SK-N-SH (cell line): ENCODE data around the gene MYO1B. TPM values are rescaled to one million over a fixed set of nuclear protein-coding genes. Genes with fewer than 3 reads are reported as not detected.

Experiments used
- CTCF ChIA-PET: fragments of 300-600, 350-600 bp; formaldehyde crosslinking; extraction: SDS; loops from one replicate; lab custom pipeline; 2021; lab: Yijun Ruan, JAX
- POLR2A ChIA-PET: fragments of 350-600 bp; sonication (Branson Sonifier 250); formaldehyde crosslinking; extraction: SDS; loops from one replicate; lab custom pipeline; 2020; ENCODE audit warnings: antibody characterized with exemption, inconsistent platforms; lab: Yijun Ruan, JAX
- DNase-seq: peaks from one replicate; pipeline ENCODE4 v3.0.0; 2012
- H2AFZ ChIP-seq: fragments of 200-600 bp; sonication (generic); 2 replicates; pipeline ENCODE4 v1.8.1; 2016; ENCODE audit warnings: antibody characterized with exemption, mild to moderate bottlenecking, low read depth
- H3F3A ChIP-seq: fragments of 200-600 bp; sonication (generic); replicated peaks from 2 replicates; pipeline ENCODE3; 2016; ENCODE audit warnings: antibody characterized with exemption, mild to moderate bottlenecking; ENCODE audit not compliant: insufficient read depth
- H3K27ac ChIP-seq, 2 experiments: fragments of 200-500 bp in 1 of 2; fragments of 200-600 bp in 1 of 2; sonication (Bioruptor generic) in 1 of 2; sonication (generic), shearing (Covaris generic) in 1 of 2; 2 replicates each; pipeline versions ENCODE4 v1.5.1 to v1.6.1; 2014 to 2016; ENCODE audit warnings: low read depth in 2 of 2, inconsistent platforms in 1 of 2, low read length in 1 of 2, mild to moderate bottlenecking in 1 of 2, mixed read lengths in 1 of 2
- H3K27me3 ChIP-seq: fragments of 200-600 bp; sonication (generic), shearing (Covaris generic); 2 replicates; pipeline ENCODE4 v1.6.1; 2016; ENCODE audit warnings: mixed run types; ENCODE audit not compliant: insufficient read depth
- H3K36me3 ChIP-seq, 2 experiments: fragments of 200-500 bp in 1 of 2; fragments of 200-600 bp in 1 of 2; sonication (Bioruptor generic) in 1 of 2; sonication (generic) in 1 of 2; replicated peaks in 1 of 2; 2 replicates each; pipeline versions ENCODE3 to v1.5.1; 2014 to 2016; ENCODE audit warnings: low read length in 1 of 2, mild to moderate bottlenecking in 1 of 2; ENCODE audit not compliant: insufficient read depth in 2 of 2, control insufficient read depth in 1 of 2
- H3K4me1 ChIP-seq, 2 experiments: fragments of 200-500 bp in 1 of 2; fragments of 200-600 bp in 1 of 2; sonication (Bioruptor generic) in 1 of 2; sonication (generic), shearing (Covaris generic) in 1 of 2; 2 replicates each; pipeline versions ENCODE4 v1.5.1 to v1.6.1; 2014 to 2016; ENCODE audit warnings: low read depth in 1 of 2, low read length in 1 of 2, mixed run types in 1 of 2; ENCODE audit not compliant: insufficient read depth in 2 of 2, control insufficient read depth in 1 of 2
- H3K4me2 ChIP-seq: fragments of 200-600 bp; sonication (generic), shearing (Covaris generic); 2 replicates; pipeline ENCODE4 v1.6.1; 2017; ENCODE audit warnings: mixed run types
- H3K4me3 ChIP-seq, 2 experiments: fragments of 200-500 bp in 1 of 2; fragments of 200-600 bp in 1 of 2; sonication (Bioruptor generic) in 1 of 2; sonication (generic), shearing (Covaris generic) in 1 of 2; 2 replicates each; pipeline versions ENCODE4 v1.5.1 to v1.8.1; 2014 to 2016; ENCODE audit warnings: low read depth in 2 of 2, inconsistent platforms in 1 of 2, low read length in 1 of 2, mild to moderate bottlenecking in 1 of 2, mixed read lengths in 1 of 2, moderate library complexity in 1 of 2
- H3K79me2 ChIP-seq: fragments of 200-600 bp; sonication (generic); 2 replicates; pipeline ENCODE4 v1.8.1; 2017; ENCODE audit warnings: mild to moderate bottlenecking; ENCODE audit not compliant: insufficient read depth
- H3K9ac ChIP-seq: fragments of 200-600 bp; sonication (generic); 2 replicates; pipeline ENCODE4 v1.6.1; 2017; ENCODE audit warnings: mixed run types
- H3K9me2 ChIP-seq: fragments of 200-600 bp; sonication (generic); 2 replicates; pipeline ENCODE4 v1.6.1; 2017; ENCODE audit warnings: mixed run types
- H3K9me3 ChIP-seq: fragments of 200-600 bp; sonication (generic); 2 replicates; pipeline ENCODE4 v1.6.1; 2017; ENCODE audit warnings: mixed run types, mild to moderate bottlenecking, moderate library complexity
- H4K20me1 ChIP-seq: fragments of 200-600 bp; sonication (generic); 2 replicates; pipeline ENCODE4 v1.6.1; 2017; ENCODE audit warnings: mild to moderate bottlenecking, mixed run types; ENCODE audit not compliant: insufficient read depth
- CHD2 ChIP-seq: fragments of 150-350 bp; IDR thresholded peaks from 2 replicates; pipeline ENCODE4 v1.6.1; 2018; ENCODE audit warnings: low read length; ENCODE audit not compliant: partially characterized antibody
- ELF1 ChIP-seq: IDR thresholded peaks from 2 replicates; pipeline ENCODE4 v1.4.0; 2012
- EP300 ChIP-seq, 2 experiments: IDR thresholded peaks; 2 replicates each; pipeline versions ENCODE4 v1.4.0 to v1.6.1; 2012; ENCODE audit warnings: borderline replicate concordance in 1 of 2, low read depth in 1 of 2, low read length in 1 of 2
- EZH2phosphoT487 ChIP-seq: fragments of 200-600 bp; sonication (generic); IDR thresholded peaks from 2 replicates; pipeline ENCODE4 v1.6.1; 2017; ENCODE audit warnings: low read depth, mixed run types, mild to moderate bottlenecking, antibody characterized with exemption, moderate library complexity, borderline replicate concordance
- FOSL2 ChIP-seq: IDR thresholded peaks from 2 replicates; pipeline ENCODE4 v1.4.0; 2012; ENCODE audit warnings: low read depth, mild to moderate bottlenecking, moderate library complexity, borderline replicate concordance
- FOXJ3 ChIP-seq: sonication (generic); formaldehyde crosslinking; IDR thresholded peaks from 2 replicates; pipeline ENCODE4 v1.5.1; 2020; ENCODE audit warnings: mild to moderate bottlenecking, missing genetic modification reagents
- FOXM1 ChIP-seq: IDR thresholded peaks from 2 replicates; pipeline ENCODE4 v1.4.0; 2012; ENCODE audit warnings: low read depth, mild to moderate bottlenecking
- GATA2 ChIP-seq: sonication (generic); formaldehyde crosslinking; IDR thresholded peaks from 2 replicates; pipeline ENCODE4 v1.5.0; 2020; ENCODE audit warnings: mild to moderate bottlenecking, missing genetic modification reagents
- JUND ChIP-seq: IDR thresholded peaks from 2 replicates; pipeline ENCODE4 v1.4.0; 2012
- MEF2A ChIP-seq: IDR thresholded peaks from 2 replicates; pipeline ENCODE4 v1.4.0; 2012; ENCODE audit warnings: low read depth, borderline replicate concordance
- POLR2AphosphoS5 ChIP-seq: IDR thresholded peaks from 2 replicates; pipeline ENCODE4 v1.6.1; 2012; ENCODE audit warnings: low read depth, low read length
- RAD21 ChIP-seq: IDR thresholded peaks from 2 replicates; pipeline ENCODE4 v1.6.1; 2012; ENCODE audit warnings: mild to moderate bottlenecking, low read length
- RCOR1 ChIP-seq: fragments of 150-350 bp; IDR thresholded peaks from 2 replicates; pipeline ENCODE4 v1.6.1; 2017; ENCODE audit warnings: antibody characterized with exemption, low read length
- RFX5 ChIP-seq: IDR thresholded peaks from 2 replicates; pipeline ENCODE4 v1.6.1; 2012; ENCODE audit warnings: mild to moderate bottlenecking, improper control_type of control experiment, low read length
- RXRA ChIP-seq: IDR thresholded peaks from 2 replicates; pipeline ENCODE4 v1.4.0; 2012; ENCODE audit warnings: low read depth, mild to moderate bottlenecking, borderline replicate concordance
- SMC3 ChIP-seq: IDR thresholded peaks from 2 replicates; pipeline ENCODE4 v1.6.1; 2012; ENCODE audit warnings: low read depth, low read length, improper control_type of control experiment
- TAF1 ChIP-seq: IDR thresholded peaks from 2 replicates; pipeline ENCODE4 v1.6.1; 2012; ENCODE audit warnings: low read depth, mild to moderate bottlenecking, low read length, moderate library complexity, borderline replicate concordance
- TCF12 ChIP-seq: IDR thresholded peaks from 2 replicates; pipeline ENCODE4 v1.4.0; 2012
- TEAD4 ChIP-seq: IDR thresholded peaks from 2 replicates; pipeline ENCODE4 v1.4.0; 2012; ENCODE audit warnings: mild to moderate bottlenecking, borderline replicate concordance; ENCODE audit not compliant: insufficient read depth
- YY1 ChIP-seq: IDR thresholded peaks from 2 replicates; pipeline ENCODE4 v1.4.0; 2012; ENCODE audit warnings: low read depth, mild to moderate bottlenecking
- WGBS: methylation state at CpG from one replicate; pipeline ENCODE4 v1.1.6; 2017; ENCODE audit warnings: low lambda C conversion rate; 5-methylcytosine and 5-hydroxymethylcytosine counted together
- polyA plus RNA-seq, 3 experiments: library from polyadenylated mRNA; depleted of rRNA; stranded (reverse); fragments of >200 nt; gene quantifications; 2 replicates each; pipeline ENCODE4 v1.2.3, GENCODE V29; 2012
- TF ChIP-seq, protein P1 (sequence below): IDR thresholded peaks from 2 replicates; pipeline ENCODE4 v1.4.0; 2012; ENCODE audit warnings: low read depth
- TF ChIP-seq, protein P2 (sequence below): fragments of 150-350 bp; IDR thresholded peaks from 2 replicates; pipeline ENCODE4 v1.6.1; 2017; ENCODE audit warnings: antibody characterized with exemption, low read length, low read depth, borderline replicate concordance
- TF ChIP-seq, protein P3 (sequence below): IDR thresholded peaks from 2 replicates; pipeline ENCODE4 v1.4.0; 2012; ENCODE audit warnings: low read depth, borderline replicate concordance
- TF ChIP-seq, protein P4 (sequence below): fragments of 150-350 bp; IDR thresholded peaks from 2 replicates; pipeline ENCODE4 v1.6.1; 2016; ENCODE audit warnings: mild to moderate bottlenecking, low read depth, low read length

MYO1B gene
- polyA plus RNA-seq, 1 of the 3 experiments (the other 2 are of a cell fraction), result 20.2 TPM

DNA sequence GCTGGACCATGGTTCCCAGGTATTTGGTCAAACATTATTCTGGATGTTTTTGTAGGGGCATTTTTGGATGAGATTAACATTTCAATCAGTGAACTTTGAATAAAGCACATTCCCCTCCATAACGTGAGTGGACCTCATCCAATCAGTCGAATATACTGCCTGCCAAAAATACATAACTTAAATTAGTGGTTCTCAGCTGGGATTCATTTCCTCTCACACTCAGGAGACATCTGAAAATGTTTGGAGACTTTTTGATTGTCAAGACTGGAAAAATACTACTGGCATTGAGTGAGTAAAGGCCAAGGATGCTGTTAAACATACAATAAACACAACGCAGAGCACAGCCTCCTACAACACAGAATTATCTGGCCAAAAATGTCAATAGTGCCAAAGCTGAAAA lies 198.2 kb downstream of the MYO1B start:
- no peak overlapping the region for H3K4me3 ChIP-seq
- H3K27ac ChIP-seq, result no peak overlapping the region
- no peaks in the 10 kb centered on the region for H3K79me2 ChIP-seq
- no peaks in the 10 kb centered on the region for H3K9me2 ChIP-seq
- no peaks in the 10 kb centered on the region for H3K9me3 ChIP-seq
- H4K20me1 ChIP-seq, result no peaks in the 10 kb centered on the region
- TF ChIP-seq FOSL2, result no peak
- no peak for TF ChIP-seq RFX5
- no peak for TF ChIP-seq JUND
- no peak for TF ChIP-seq CHD2
- TF ChIP-seq, protein P1, sequence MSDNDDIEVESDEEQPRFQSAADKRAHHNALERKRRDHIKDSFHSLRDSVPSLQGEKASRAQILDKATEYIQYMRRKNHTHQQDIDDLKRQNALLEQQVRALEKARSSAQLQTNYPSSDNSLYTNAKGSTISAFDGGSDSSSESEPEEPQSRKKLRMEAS, result no peak
- no peak for TF ChIP-seq ELF1
- TF ChIP-seq, protein P2, sequence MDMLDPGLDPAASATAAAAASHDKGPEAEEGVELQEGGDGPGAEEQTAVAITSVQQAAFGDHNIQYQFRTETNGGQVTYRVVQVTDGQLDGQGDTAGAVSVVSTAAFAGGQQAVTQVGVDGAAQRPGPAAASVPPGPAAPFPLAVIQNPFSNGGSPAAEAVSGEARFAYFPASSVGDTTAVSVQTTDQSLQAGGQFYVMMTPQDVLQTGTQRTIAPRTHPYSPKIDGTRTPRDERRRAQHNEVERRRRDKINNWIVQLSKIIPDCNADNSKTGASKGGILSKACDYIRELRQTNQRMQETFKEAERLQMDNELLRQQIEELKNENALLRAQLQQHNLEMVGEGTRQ, result no peak
- TF ChIP-seq FOXJ3, result no peak
- no peak for TF ChIP-seq TCF12
- H3K9ac ChIP-seq, result no peak overlapping the region
- CTCF ChIA-PET, result interaction anchor here (1.2 kb wide), 1 partner anchor 16 kb away, joined by 3 read pairs; no protein-coding TSS in a partner anchor
- no peaks in the 10 kb centered on the region for H3F3A ChIP-seq
- 76% methylated on average over 3 of the region's 3 CpGs for WGBS
- H2AFZ ChIP-seq, result no peak overlapping the region
- H3K36me3 ChIP-seq, result no peaks in the 10 kb centered on the region
- no peak overlapping the region for H3K4me2 ChIP-seq
- H3K4me1 ChIP-seq, result peaks cover 0 to 4% of the 10 kb centered on the region in 2 experiments; a peak in 1 of 4 replicates
- 0 out of 2 replicates have a peak, but pooled peaks cover 9% of the 10 kb centered on the region for H3K27me3 ChIP-seq
- POLR2A ChIA-PET, result no interaction called here
- no peak for DNase-seq

DNA sequence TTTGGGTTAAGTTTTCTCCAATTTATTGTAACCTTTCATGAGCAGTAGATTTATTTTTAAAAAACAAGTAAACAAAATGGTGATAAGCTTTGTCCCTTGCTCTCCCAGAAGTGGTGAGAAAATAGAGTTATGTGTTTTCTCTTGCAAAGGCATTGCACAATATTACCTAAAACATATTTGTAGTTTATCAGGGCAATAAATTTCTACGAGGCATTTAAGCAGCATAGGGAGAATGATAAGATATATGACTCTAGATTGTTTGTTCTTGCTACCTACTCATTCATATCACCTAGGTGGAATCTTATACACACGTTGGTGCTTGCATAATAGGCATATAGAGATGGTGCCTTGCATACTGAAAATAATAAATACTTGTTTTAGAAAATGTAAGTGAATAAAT lies 201.7 kb downstream of the MYO1B start:
- Histone ChIP-seq H3K36me3 (no peaks in the 10 kb centered on the region), H3K27me3 (0 out of 2 replicates have a peak, but pooled peaks cover 9% of the 10 kb centered on the region), H3K9ac (no peak overlapping the region), H4K20me1 (no peaks in the 10 kb centered on the region), H2AFZ (no peak overlapping the region), H3F3A (no peaks in the 10 kb centered on the region), H3K4me3 (no peak overlapping the region)
- no peak for TF ChIP-seq MEF2A
- TF ChIP-seq, protein P3, sequence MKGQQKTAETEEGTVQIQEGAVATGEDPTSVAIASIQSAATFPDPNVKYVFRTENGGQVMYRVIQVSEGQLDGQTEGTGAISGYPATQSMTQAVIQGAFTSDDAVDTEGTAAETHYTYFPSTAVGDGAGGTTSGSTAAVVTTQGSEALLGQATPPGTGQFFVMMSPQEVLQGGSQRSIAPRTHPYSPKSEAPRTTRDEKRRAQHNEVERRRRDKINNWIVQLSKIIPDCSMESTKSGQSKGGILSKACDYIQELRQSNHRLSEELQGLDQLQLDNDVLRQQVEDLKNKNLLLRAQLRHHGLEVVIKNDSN, result no peak
- no peak for TF ChIP-seq TAF1
- TF ChIP-seq RXRA, result no peak
- TF ChIP-seq JUND, result no peak
- no peak for TF ChIP-seq FOXM1
- TF ChIP-seq RCOR1, result no peak
- TF ChIP-seq, protein P4, sequence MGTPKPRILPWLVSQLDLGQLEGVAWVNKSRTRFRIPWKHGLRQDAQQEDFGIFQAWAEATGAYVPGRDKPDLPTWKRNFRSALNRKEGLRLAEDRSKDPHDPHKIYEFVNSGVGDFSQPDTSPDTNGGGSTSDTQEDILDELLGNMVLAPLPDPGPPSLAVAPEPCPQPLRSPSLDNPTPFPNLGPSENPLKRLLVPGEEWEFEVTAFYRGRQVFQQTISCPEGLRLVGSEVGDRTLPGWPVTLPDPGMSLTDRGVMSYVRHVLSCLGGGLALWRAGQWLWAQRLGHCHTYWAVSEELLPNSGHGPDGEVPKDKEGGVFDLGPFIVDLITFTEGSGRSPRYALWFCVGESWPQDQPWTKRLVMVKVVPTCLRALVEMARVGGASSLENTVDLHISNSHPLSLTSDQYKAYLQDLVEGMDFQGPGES, result no peak
- TF ChIP-seq ELF1, result no peak
- no peak for TF ChIP-seq RAD21
- no peak for TF ChIP-seq TEAD4
- TF ChIP-seq GATA2, result no peak
- TF ChIP-seq TCF12, result no peak
- no peak for TF ChIP-seq EP300 (IDR thresholded peaks at IDR 0.05; ENCODE audit: borderline replicate concordance in 1 of 2, low read depth in 1 of 2, low read length in 1 of 2)
- TF ChIP-seq SMC3, result no peak
- TF ChIP-seq CHD2, result no peak
- TF ChIP-seq EZH2phosphoT487, result no peak
- no peak for TF ChIP-seq POLR2AphosphoS5
- no peak for TF ChIP-seq YY1
- TF ChIP-seq, all 33 proteins: peak for 0
- POLR2A ChIA-PET, result no interaction called here
- H3K4me1 ChIP-seq, result no peaks in the 10 kb centered on the region
- CTCF ChIA-PET, result interaction anchor here (0.6 to 1.2 kb wide), 2 partner anchors 54 to 230 kb away, joined by 3 to 4 read pairs; no protein-coding TSS in a partner anchor
- no peaks in the 10 kb centered on the region for H3K9me2 ChIP-seq
- 17% methylated on average over 2 of the region's 2 CpGs for WGBS
- no peak overlapping the region for H3K4me2 ChIP-seq
- H3K9me3 ChIP-seq, result no peaks in the 10 kb centered on the region
- no peak for DNase-seq
- no peak overlapping the region for H3K27ac ChIP-seq
- H3K79me2 ChIP-seq, result no peaks in the 10 kb centered on the region
